Suprapubic skin (tissue), 4 donors: ENCODE measurements around the gene CCL8.

ENCODE experiments used
- CTCF ChIP-seq, 2 donors: fragments of 200-600 bp in 1 of 2; fragments of 450-650 bp in 1 of 2; sonication (generic) in 1 of 2; IDR thresholded peaks; one replicate each; pipeline ENCODE4 v1.5.1; 2016 to 2019; ENCODE audit warnings: antibody characterized with exemption in 2 of 2, mild to moderate bottlenecking in 1 of 2, moderate library complexity in 1 of 2
- EP300 ChIP-seq: sonication (generic); formaldehyde crosslinking; IDR thresholded peaks from one replicate; pipeline ENCODE4 v1.6.1; 2017; ENCODE audit warnings: antibody characterized with exemption
- POLR2A ChIP-seq, 2 donors: fragments of 450-650 bp; IDR thresholded peaks; one replicate each; pipeline ENCODE4 v1.6.1; 2017; ENCODE audit warnings: antibody characterized with exemption in 2 of 2, mild to moderate bottlenecking in 2 of 2, moderate library complexity in 2 of 2
- POLR2AphosphoS5 ChIP-seq, 3 donors: sonication (generic); formaldehyde crosslinking; IDR thresholded peaks; one replicate each; pipeline ENCODE4 v1.6.1; 2017; ENCODE audit warnings: antibody characterized with exemption in 3 of 3

DNA sequence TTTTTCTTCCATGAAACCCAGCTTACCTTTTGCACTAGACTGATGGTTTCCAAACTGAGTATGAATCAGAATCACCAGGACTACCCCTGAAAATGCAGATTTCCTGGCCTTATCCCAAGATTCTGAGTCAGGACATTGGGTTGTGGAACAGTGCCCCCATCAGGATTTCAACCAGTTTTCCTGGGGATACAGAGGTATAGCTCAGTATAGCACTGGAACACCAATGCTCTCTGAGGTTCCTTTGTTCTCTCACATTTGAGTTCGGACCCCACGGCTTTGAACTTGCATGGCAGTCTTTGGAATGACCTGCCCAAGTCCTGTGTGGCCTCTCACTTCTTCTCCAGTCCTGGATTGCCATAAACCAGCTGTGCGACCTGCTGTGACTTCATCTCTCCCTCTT lies 12.8 kb upstream of the CCL8 start:
- TF ChIP-seq POLR2A (IDR thresholded peaks at IDR 0.05): no peak
- no peak for TF ChIP-seq CTCF (IDR thresholded peaks at IDR 0.05)
- TF ChIP-seq EP300: no peak
- no peak for TF ChIP-seq POLR2AphosphoS5 (IDR thresholded peaks at IDR 0.05)
